HL-60 (cell line): ENCODE measurements around the gene CNTN5.

Source experiments
- DNase-seq, 2 experiments: peaks; one replicate each; pipeline ENCODE4 v3.0.0-alpha.2; 2010 to 2020; ENCODE audit warnings: low read depth in 1 of 2, low spot score in 1 of 2
- H3K27ac ChIP-seq: fragments of 250-450 bp; sonication (Bioruptor Pico); replicated peaks from 2 replicates; pipeline ENCODE4 v1.5.1; 2020; ENCODE audit warnings: mild to moderate bottlenecking, moderate library complexity
- H3K27me3 ChIP-seq: fragments of 250-450 bp; sonication (Bioruptor Pico); 2 replicates; pipeline ENCODE4 v1.5.1; 2021; ENCODE audit warnings: mild to moderate bottlenecking, moderate library complexity; ENCODE audit not compliant: insufficient read depth, poor library complexity, severe bottlenecking
- H3K4me3 ChIP-seq: replicated peaks from 2 replicates; pipeline ENCODE4 v1.5.1; 2011; ENCODE audit warnings: mild to moderate bottlenecking, control low read depth, low read length; ENCODE audit not compliant: insufficient read depth
- GABPA ChIP-seq: IDR thresholded peaks from 2 replicates; pipeline ENCODE4 v1.6.1; 2012; ENCODE audit warnings: low read depth
- POLR2AphosphoS5 ChIP-seq: IDR thresholded peaks from 2 replicates; pipeline ENCODE4 v1.6.1; 2012; ENCODE audit warnings: low read depth
- SPI1 ChIP-seq: IDR thresholded peaks from 2 replicates; pipeline ENCODE4 v1.6.1; 2012; ENCODE audit warnings: low read depth, mild to moderate bottlenecking, borderline replicate concordance
- TF ChIP-seq, protein P1 (sequence below): IDR thresholded peaks from one replicate; pipeline ENCODE4 v1.5.1; 2011; ENCODE audit warnings: low read length, control low read depth, inconsistent platforms; ENCODE audit not compliant: insufficient read depth
- TF ChIP-seq, protein P2 (sequence below): IDR thresholded peaks from 2 replicates; pipeline ENCODE4 v1.6.1; 2012; ENCODE audit warnings: low read depth; ENCODE audit not compliant: insufficient replicate concordance

The CNTN5 gene

DNA sequence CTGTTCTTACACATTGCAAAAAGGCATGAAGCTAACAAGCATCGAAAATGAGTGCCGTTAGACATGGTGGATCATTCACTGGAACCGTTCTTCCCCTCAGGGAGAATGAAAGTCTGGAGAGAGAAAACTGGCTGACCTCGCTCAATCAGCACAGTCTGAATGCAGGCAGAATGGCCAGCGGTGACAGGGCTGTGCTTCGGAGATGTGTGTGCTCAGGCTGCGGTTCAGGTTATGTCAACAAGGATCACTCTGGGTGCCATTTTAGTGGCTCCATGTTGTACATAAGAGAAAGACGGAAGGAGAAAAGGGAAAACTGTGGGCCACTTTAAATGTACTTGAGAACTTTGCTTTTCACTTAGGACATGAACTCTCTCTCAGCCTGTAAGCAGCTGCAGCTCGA lies 916.6 kb downstream of the CNTN5 start:
- TF ChIP-seq, protein P1, sequence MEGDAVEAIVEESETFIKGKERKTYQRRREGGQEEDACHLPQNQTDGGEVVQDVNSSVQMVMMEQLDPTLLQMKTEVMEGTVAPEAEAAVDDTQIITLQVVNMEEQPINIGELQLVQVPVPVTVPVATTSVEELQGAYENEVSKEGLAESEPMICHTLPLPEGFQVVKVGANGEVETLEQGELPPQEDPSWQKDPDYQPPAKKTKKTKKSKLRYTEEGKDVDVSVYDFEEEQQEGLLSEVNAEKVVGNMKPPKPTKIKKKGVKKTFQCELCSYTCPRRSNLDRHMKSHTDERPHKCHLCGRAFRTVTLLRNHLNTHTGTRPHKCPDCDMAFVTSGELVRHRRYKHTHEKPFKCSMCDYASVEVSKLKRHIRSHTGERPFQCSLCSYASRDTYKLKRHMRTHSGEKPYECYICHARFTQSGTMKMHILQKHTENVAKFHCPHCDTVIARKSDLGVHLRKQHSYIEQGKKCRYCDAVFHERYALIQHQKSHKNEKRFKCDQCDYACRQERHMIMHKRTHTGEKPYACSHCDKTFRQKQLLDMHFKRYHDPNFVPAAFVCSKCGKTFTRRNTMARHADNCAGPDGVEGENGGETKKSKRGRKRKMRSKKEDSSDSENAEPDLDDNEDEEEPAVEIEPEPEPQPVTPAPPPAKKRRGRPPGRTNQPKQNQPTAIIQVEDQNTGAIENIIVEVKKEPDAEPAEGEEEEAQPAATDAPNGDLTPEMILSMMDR: no peak
- TF ChIP-seq, protein P2, sequence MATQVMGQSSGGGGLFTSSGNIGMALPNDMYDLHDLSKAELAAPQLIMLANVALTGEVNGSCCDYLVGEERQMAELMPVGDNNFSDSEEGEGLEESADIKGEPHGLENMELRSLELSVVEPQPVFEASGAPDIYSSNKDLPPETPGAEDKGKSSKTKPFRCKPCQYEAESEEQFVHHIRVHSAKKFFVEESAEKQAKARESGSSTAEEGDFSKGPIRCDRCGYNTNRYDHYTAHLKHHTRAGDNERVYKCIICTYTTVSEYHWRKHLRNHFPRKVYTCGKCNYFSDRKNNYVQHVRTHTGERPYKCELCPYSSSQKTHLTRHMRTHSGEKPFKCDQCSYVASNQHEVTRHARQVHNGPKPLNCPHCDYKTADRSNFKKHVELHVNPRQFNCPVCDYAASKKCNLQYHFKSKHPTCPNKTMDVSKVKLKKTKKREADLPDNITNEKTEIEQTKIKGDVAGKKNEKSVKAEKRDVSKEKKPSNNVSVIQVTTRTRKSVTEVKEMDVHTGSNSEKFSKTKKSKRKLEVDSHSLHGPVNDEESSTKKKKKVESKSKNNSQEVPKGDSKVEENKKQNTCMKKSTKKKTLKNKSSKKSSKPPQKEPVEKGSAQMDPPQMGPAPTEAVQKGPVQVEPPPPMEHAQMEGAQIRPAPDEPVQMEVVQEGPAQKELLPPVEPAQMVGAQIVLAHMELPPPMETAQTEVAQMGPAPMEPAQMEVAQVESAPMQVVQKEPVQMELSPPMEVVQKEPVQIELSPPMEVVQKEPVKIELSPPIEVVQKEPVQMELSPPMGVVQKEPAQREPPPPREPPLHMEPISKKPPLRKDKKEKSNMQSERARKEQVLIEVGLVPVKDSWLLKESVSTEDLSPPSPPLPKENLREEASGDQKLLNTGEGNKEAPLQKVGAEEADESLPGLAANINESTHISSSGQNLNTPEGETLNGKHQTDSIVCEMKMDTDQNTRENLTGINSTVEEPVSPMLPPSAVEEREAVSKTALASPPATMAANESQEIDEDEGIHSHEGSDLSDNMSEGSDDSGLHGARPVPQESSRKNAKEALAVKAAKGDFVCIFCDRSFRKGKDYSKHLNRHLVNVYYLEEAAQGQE: no peak
- TF ChIP-seq POLR2AphosphoS5 (no peak), GABPA (no peak), SPI1 (no peak)
- DNase-seq: no peak
- Histone ChIP-seq H3K4me3 (no peak overlapping the region), H3K27ac (no peak overlapping the region), H3K27me3 (no peaks in the 10 kb centered on the region)

DNA sequence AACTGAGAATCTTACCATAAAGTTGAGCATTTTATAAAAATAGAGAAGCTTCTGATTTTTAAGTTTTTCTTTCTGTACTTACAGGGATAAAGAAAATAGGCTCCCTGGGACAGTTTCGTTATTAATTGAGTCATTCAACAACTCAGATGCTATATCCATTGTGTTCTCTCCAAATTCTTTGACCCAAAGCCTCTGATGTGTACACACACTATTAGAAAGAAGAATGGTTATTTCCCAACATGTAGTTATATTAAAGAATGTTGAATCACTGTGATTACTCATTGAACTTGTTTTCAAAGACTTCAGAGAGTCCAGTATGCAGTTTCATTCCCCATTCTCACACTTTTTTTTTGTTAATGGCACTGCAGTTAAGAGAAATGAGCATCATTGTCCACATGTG lies 932.1 kb downstream of the CNTN5 start:
- Histone ChIP-seq H3K4me3 (no peak overlapping the region), H3K27ac (no peak overlapping the region), H3K27me3 (no peaks in the 10 kb centered on the region)
- TF ChIP-seq GABPA (no peak), SPI1 (no peak), POLR2AphosphoS5 (no peak)
- TF ChIP-seq, protein P2: no peak
- TF ChIP-seq, protein P1: no peak
- no peak for DNase-seq

DNA sequence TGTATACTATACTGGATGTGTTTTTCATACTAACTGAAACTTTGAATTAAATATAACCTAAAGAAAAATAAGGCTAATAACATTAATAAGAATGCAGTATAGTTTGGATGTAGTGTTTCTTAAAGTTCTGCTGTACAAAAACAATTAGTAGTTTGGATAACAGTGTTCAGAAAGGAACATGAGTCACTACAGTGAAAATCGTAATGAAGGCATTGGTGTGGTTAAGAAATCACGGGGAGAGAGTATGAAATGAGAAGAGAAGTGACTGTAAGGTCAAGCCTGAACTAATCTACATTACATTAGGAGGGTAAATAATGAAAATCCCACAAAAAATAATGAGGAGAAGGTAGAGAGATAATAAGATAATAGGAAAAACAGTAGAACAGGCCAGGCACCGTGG lies 939.8 kb downstream of the CNTN5 start:
- no peak for DNase-seq
- no peak overlapping the region for H3K27ac ChIP-seq
- H3K27me3 ChIP-seq: no peaks in the 10 kb centered on the region
- no peak overlapping the region for H3K4me3 ChIP-seq
- TF ChIP-seq, protein P2: no peak
- TF ChIP-seq, protein P1: no peak
- TF ChIP-seq POLR2AphosphoS5 (no peak), GABPA (no peak), SPI1 (no peak)
